NOMO-1 treated with dmso at 0.1 percent for 144 hours (cell line): ENCODE results near the gene EMILIN1.

Experiments used
- DNase-seq: peaks from one replicate; lab custom pipeline; 2025; ENCODE audit not compliant: unreplicated experiment; lab: John Stamatoyannopoulos, UW

The EMILIN1 gene

GRCh38 chr2:27079233-27080139 is 1.1 kb downstream of the EMILIN1 start:
- DNase-seq, result no peak

- DNase-seq, result no peak
Observed at GRCh38 chr2:27080140-27080469, 1.7 kb downstream of the EMILIN1 start.

GRCh38 chr2:27080603-27080936 is 2.2 kb downstream of the EMILIN1 start:
- DNase-seq, result no peak

DNA sequence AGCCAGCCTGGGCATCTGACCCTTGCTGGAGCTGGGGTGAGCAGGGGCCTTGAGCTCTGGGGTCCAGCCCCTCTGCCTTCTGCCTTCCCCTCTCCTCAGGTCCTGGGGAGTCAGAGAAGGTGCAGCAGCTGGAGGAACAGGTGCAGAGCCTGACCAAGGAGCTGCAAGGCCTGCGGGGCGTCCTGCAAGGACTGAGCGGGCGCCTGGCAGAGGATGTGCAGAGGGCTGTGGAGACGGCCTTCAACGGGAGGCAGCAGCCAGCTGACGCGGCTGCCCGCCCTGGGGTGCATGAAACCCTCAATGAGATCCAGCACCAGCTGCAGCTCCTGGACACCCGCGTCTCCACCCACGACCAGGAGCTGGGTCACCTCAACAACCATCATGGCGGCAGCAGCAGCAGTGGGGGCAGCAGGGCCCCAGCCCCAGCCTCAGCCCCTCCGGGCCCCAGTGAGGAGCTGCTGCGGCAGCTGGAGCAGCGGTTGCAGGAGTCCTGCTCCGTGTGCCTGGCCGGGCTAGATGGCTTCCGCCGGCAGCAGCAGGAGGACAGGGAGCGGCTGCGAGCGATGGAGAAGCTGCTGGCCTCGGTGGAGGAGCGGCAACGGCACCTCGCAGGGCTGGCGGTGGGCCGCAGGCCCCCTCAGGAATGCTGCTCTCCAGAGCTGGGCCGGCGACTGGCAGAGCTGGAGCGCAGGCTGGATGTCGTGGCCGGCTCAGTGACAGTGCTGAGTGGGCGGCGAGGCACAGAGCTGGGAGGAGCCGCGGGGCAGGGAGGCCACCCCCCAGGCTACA is 3.8 kb downstream of the EMILIN1 start:
- peak; percentile 24 for DNase-seq

GRCh38 chr2:27082773-27083409 is 4.5 kb downstream of the EMILIN1 start:
- no peak for DNase-seq

DNA sequence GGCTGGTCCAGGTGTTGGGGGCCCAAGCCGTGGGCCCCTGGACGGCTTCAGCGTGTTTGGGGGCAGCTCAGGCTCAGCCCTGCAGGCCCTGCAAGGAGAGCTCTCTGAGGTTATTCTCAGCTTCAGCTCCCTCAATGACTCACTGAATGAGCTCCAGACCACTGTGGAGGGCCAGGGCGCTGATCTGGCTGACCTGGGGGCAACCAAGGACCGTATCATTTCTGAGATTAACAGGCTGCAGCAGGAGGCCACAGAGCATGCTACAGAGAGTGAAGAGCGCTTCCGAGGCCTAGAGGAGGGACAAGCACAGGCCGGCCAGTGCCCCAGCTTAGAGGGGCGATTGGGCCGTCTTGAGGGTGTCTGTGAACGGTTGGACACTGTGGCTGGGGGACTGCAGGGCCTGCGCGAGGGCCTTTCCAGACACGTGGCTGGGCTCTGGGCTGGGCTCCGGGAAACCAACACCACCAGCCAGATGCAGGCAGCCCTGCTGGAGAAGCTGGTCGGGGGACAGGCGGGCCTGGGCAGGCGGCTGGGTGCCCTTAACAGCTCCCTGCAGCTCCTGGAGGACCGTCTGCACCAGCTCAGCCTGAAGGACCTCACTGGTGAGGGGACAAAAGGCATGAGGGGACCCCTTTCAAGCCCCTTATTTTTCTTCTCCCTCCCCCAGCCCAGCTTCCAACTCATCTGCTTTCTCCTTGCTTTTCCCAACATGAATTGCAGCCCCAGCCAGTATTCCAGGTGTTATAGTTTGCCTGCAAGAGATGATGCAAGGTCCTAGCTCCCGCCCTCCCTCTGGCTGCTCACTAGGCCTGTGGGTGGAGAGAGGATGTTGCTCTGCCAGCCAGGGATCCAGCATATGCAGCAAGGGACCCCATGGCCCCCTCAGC is 5.2 kb downstream of the EMILIN1 start:
- DNase-seq, result no peak

GRCh38 chr2:27084297-27085061 is 6.1 kb downstream of the EMILIN1 start:
- no peak for DNase-seq

- no peak for DNase-seq
Observed at GRCh38 chr2:27085062-27085672, 6.8 kb downstream of the EMILIN1 start.

- no peak for DNase-seq
Observed at GRCh38 chr2:27085673-27086089, 7.3 kb downstream of the EMILIN1 start.

DNA sequence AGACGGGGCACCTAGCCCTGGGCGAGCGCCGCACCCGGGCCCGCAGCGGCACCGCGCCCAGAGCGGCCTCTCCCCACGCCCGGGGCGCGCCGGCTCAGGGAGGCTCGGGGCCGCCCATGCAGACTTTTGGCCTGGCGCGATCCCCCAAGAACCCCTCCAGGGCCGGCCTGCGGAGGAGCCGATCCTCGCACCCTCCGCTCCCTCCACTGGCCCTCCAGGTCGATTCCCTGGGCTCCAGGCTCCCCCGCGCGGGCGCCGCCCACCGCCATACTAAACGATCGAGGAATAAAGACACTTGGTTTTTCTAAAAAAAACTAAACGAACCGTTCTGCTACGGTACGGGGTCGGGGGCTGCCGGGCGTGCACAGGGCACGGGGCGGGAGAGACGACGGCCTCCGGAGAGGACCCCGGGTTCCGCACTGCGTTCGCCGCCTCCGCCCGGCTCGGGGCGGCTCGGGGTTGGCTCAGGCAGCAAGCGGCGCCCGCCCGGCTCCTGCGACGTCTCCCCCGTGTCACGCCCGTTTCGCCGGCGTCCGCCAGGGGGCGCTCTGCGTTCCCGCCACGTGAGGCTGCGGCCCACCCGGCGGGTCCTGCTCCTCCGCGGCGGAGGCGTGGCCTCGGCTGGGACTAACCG is 7.8 kb downstream of the EMILIN1 start:
- peak; percentile 95 for DNase-seq

DNA sequence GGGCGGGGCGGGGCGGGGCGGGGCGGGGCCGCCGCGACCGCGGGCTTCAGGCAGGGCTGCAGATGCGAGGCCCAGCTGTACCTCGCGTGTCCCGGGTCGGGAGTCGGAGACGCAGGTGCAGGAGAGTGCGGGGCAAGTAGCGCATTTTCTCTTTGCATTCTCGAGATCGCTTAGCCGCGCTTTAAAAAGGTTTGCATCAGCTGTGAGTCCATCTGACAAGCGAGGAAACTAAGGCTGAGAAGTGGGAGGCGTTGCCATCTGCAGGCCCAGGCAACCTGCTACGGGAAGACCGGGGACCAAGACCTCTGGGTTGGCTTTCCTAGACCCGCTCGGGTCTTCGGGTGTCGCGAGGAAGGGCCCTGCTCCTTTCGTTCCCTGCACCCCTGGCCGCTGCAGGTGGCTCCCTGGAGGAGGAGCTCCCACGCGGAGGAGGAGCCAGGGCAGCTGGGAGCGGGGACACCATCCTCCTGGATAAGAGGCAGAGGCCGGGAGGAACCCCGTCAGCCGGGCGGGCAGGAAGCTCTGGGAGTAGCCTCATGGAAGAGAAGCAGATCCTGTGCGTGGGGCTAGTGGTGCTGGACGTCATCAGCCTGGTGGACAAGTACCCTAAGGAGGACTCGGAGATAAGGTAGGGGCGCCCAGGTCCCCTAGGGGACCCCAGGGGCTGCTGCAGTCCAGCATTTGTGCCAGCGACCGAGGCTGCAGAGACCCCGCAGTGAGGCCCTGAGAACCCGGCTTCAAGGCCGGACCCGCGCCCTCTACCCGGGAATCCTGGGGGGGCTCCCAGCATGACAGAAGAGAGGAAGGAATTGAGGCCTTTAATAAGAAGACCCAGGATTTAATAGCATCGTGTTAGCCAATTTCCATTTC is 8.5 kb downstream of the EMILIN1 start, which contains the start of gene KHK:
KHK (plus strand) TSS at position 49 of the 870 bp plus-strand sequence; CDS start at position 537, 488 bp downstream.
- no peak for DNase-seq

GRCh38 chr2:27087823-27088410 is 9.5 kb downstream of the EMILIN1 start:
- no peak for DNase-seq

GRCh38 chr2:27088634-27089033 is 10.2 kb downstream of the EMILIN1 start:
- no peak for DNase-seq

DNA sequence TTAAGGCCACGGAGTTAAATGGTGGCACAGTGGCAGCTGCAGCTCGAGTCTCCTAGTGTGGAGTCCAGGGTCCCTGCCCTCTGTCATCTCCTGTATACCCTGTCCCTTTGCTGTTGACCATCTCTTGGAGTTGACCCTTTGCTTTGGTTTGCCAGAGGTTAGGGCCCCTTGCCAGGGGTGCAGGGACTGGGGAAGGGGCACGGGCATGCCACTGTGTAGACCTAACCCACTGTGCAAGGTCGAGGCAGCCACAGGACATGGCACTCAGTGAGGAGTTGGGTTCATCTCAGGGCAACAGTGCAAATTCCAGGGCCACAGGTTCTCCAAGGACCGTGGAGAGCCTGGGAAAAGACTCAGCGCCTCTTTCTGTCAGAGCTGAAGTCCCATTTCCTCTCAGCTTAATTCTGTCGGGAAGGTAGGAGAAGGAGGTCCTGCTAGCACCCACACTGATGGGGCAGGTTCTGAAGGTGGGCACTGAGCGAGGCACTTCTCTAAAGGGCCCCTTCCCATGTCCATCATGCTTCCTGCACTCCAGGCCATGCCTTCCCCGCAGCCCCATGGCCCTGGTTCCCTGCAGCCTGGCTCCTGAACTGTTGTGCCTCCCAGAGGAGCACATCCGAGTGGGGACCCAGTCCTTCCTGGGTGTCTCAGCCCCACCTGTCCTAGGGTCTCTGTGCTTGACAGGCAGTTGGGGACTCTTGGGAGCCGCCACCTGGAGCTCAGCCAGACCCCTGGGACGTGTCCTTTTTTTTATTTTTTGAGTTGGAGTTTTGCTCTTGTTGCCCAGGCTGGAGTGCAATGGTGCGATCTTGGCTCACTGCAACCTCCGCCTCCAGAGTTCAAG is 10.9 kb downstream of the EMILIN1 start:
- DNase-seq, result no peak

DNA sequence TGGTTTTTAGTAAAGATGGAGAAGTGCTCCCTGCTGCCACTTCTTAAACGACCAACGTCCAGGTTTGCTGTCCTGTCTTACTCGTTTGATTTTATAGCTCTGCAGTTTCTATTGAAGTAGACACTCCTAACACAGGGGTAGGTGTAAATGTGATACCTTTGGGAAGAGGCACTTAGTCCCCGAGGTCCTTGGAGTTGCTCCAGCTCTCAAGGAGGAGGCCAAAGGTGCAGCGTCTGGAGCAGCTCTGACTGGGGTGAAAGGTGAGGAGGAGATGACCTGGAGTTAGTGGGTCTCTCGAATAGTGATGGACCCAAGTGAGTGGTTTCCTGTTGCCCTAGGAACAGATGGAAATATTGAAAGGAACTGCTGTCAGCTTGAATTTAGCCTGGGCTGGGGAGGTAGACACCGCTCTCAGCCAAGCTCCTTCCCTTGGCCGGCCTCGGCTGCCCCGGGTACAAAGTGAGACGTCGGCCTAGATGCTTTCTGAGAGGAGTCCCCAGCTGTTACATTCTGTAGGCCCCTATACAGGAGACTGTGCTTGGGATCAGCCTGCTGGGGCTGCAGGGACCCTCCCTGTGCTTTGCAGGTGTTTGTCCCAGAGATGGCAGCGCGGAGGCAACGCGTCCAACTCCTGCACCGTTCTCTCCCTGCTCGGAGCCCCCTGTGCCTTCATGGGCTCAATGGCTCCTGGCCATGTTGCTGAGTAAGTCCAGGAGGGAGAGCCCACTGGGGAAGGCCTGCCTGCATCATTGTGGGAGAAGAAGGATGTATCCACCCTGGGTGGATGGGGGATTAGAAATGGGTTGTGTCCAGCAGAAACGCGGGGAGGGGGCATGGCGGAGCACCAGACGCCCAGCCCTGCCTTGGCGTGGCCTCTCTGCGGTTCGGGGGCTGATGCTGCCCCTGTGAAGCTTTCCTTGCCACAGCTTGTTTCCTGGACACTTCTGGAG is 13.6 kb downstream of the EMILIN1 start:
- no peak for DNase-seq
